ENCODE results near the gene CTDSP2. TPM values are rescaled to one million over a fixed set of nuclear protein-coding genes. Genes with fewer than 3 reads are reported as not detected.
A peak's percentile ranks its signal among the peaks of the same experiment; 100 is the strongest.

CTDSP2 gene
- polyA plus RNA-seq, 3 donors: 59.1 to 148 (median 70.2) TPM

DNA sequence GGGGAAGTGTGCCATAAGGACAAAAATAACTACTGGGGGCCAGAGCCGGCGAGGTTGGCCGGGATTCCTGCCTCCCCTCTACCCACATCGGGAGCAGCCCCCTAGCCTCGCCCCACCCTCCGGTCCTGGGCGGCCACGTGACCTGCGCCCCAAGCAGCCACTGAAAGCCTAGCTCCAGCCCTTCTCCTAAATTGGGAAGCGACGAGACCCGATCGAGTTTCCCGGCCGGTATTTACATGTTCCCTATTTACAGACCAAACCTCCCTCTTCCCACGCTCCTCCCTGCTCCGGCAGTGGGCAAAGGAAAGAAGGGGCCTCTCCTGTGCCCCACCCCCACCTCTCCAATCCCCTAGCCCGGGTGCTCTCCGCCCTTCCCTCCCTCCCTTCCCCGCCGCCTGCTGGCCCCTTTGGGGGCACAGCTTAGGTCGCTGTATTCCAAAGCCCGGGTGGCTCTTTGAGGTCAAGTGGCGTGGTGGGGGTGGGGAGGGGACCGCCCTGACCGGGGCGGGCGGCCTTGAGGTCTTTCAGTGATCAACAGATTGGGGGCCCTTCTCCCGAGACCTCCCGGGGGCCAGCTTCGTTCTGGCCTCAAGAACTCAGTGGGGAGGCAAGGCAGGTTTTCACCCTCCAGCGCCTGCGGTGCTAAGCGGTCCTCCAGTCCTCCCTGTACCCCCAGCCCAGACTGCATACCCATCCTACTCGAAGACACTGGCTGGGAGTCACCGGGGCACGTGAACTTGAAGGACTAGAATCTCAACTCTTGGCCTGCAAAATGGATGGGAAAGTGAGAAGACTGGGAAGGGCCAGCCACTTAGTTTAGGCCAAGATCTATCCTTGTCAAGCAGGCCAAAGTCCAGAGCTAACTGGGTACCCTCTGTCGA is 6.3 kb upstream of the CTDSP2 start:
- Histone ChIP-seq H3K9ac (ENCODE audit: insufficient read depth, low read length, poor library complexity, severe bottlenecking) (no peak overlapping the region), H3K9me3 (replicated peaks in 1 of 2; ENCODE audit: control insufficient read depth in 1 of 2, insufficient read depth in 1 of 2, low read length in 2 of 2) (no peaks in the 10 kb centered on the region), H3K27me3 (ENCODE audit: control insufficient read depth in 2 of 2, insufficient read depth in 2 of 2, low read length in 2 of 2) (peaks cover 16 to 28% of the 10 kb centered on the region in 2 donors), H4K20me1 (ENCODE audit: insufficient read depth, low read length) (peaks cover 46% of the 10 kb centered on the region), H3K79me2 (ENCODE audit: insufficient read depth, low read length) (peaks cover 2% of the 10 kb centered on the region), H2AFZ (ENCODE audit: insufficient read depth, low read depth, low read length, poor library complexity, severe bottlenecking) (peak overlapping the region; percentile 41), H3K4me1 (ENCODE audit: control insufficient read depth in 1 of 2, insufficient read depth in 2 of 2, low read length in 2 of 2) (peaks cover 40 to 55% of the 10 kb centered on the region in 2 donors), H3K4me3 (replicated peaks in 1 of 3; ENCODE audit: low read depth in 2 of 3, low read length in 3 of 3) (peak overlapping the region in 2 of 3 experiments; percentile 2 to 59), H3K4me2 (replicated peaks; ENCODE audit: extremely low read depth, low read length, poor library complexity, severe bottlenecking) (peak overlapping the region; percentile 71), H3K36me3 (replicated peaks in 1 of 2; ENCODE audit: control insufficient read depth in 1 of 2, insufficient read depth in 2 of 2, low read length in 2 of 2) (no peaks in the 10 kb centered on the region), H3K27ac (ENCODE audit: low read depth in 1 of 2, low read length in 2 of 2) (no peak overlapping the region)
- no peak for DNase-seq
- intact Hi-C loops (cut with micrococcal nuclease): no loop called here
- 51% methylated on average over 18 of the region's 38 CpGs for WGBS (ENCODE audit: insufficient coverage)
- Mint-ChIP-seq H3K27ac (no peak overlapping the region), H3K9me3 (peaks cover 0 to 11% (median 6%) of the 10 kb centered on the region in 7 donors), H3K4me1 (peaks cover 60% of the 10 kb centered on the region), H3K36me3 (peaks cover 0 to 17% of the 10 kb centered on the region in 2 donors), H3K27me3 (ENCODE audit: low read depth in 3 of 3) (peaks cover 24 to 42% (median 42%) of the 10 kb centered on the region in 3 donors), H3K4me3 (peak overlapping the region; percentile 37 to 70)
- TF ChIP-seq, protein P1, sequence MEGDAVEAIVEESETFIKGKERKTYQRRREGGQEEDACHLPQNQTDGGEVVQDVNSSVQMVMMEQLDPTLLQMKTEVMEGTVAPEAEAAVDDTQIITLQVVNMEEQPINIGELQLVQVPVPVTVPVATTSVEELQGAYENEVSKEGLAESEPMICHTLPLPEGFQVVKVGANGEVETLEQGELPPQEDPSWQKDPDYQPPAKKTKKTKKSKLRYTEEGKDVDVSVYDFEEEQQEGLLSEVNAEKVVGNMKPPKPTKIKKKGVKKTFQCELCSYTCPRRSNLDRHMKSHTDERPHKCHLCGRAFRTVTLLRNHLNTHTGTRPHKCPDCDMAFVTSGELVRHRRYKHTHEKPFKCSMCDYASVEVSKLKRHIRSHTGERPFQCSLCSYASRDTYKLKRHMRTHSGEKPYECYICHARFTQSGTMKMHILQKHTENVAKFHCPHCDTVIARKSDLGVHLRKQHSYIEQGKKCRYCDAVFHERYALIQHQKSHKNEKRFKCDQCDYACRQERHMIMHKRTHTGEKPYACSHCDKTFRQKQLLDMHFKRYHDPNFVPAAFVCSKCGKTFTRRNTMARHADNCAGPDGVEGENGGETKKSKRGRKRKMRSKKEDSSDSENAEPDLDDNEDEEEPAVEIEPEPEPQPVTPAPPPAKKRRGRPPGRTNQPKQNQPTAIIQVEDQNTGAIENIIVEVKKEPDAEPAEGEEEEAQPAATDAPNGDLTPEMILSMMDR (IDR thresholded peaks at IDR 0.05): no peak

DNA sequence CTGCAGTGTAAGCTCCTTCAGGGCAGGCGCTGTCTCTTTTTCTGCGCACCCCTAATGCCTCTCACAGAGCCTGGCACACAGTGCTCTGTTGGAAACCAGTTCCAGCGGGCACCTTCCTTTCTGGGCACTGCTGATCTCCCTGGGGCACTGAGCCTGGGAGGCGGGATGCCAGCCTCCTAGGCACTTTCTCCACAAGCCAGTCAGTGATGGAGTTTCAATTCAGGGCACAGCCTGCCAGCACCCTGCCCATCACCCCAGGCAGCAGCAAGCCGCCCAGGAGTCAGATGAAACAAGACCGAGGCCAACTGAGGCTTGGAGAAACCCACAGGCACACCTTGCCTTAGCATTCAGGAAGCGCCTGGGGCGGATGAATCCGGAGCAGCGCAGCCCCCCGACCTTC is 5.7 kb upstream of the CTDSP2 start:
- peaks cover 42 to 61% of the 10 kb centered on the region in 2 donors for H3K4me1 ChIP-seq (ENCODE audit: control insufficient read depth in 1 of 2, insufficient read depth in 2 of 2, low read length in 2 of 2)
- H3K36me3 ChIP-seq (replicated peaks in 1 of 2; ENCODE audit: control insufficient read depth in 1 of 2, insufficient read depth in 2 of 2, low read length in 2 of 2): no peaks in the 10 kb centered on the region
- peak overlapping the region in 1 of 3 experiments; percentile 59 for H3K4me3 ChIP-seq (replicated peaks in 1 of 3; ENCODE audit: low read depth in 2 of 3, low read length in 3 of 3)
- peaks cover 0 to 17% of the 10 kb centered on the region in 2 donors for H3K36me3 Mint-ChIP-seq
- peaks cover 25 to 44% (median 41%) of the 10 kb centered on the region in 3 donors for H3K27me3 Mint-ChIP-seq (ENCODE audit: low read depth in 3 of 3)
- H4K20me1 ChIP-seq (ENCODE audit: insufficient read depth, low read length): peaks cover 51% of the 10 kb centered on the region
- peaks cover 63% of the 10 kb centered on the region for H3K4me1 Mint-ChIP-seq
- peaks cover 0 to 11% (median 6%) of the 10 kb centered on the region in 7 donors for H3K9me3 Mint-ChIP-seq
- WGBS (ENCODE audit: insufficient coverage): 70% methylated on average over 5 of the region's 11 CpGs
- TF ChIP-seq, protein P1 (IDR thresholded peaks at IDR 0.05): no peak
- H3K27ac ChIP-seq (ENCODE audit: low read depth in 1 of 2, low read length in 2 of 2): no peak overlapping the region
- peaks cover 6% of the 10 kb centered on the region for H3K79me2 ChIP-seq (ENCODE audit: insufficient read depth, low read length)
- no peak overlapping the region for H3K27ac Mint-ChIP-seq
- intact Hi-C loops (cut with micrococcal nuclease): no loop called here
- H3K9ac ChIP-seq (ENCODE audit: insufficient read depth, low read length, poor library complexity, severe bottlenecking): no peak overlapping the region
- peaks cover 16 to 28% of the 10 kb centered on the region in 2 donors for H3K27me3 ChIP-seq (ENCODE audit: control insufficient read depth in 2 of 2, insufficient read depth in 2 of 2, low read length in 2 of 2)
- no peak for DNase-seq
- peak overlapping the region; percentile 41 for H2AFZ ChIP-seq (ENCODE audit: insufficient read depth, low read depth, low read length, poor library complexity, severe bottlenecking)
- no peaks in the 10 kb centered on the region for H3K9me3 ChIP-seq (replicated peaks in 1 of 2; ENCODE audit: control insufficient read depth in 1 of 2, insufficient read depth in 1 of 2, low read length in 2 of 2)
- peak overlapping the region; percentile 37 to 70 for H3K4me3 Mint-ChIP-seq
- H3K4me2 ChIP-seq (replicated peaks; ENCODE audit: extremely low read depth, low read length, poor library complexity, severe bottlenecking): peak overlapping the region; percentile 71
